KG1 (cell line): ENCODE results near the gene ANKRD13B.
A peak's percentile ranks its signal among the peaks of the same experiment; 100 is the strongest.
"Not testable (repeated sequence)": the region's sequence is repeated elsewhere in the genome, so short reads cannot be mapped to it uniquely, and the experiment has no call there.

Experiments
- DNase-seq: peaks from one replicate; lab custom pipeline; 2025; lab: John Stamatoyannopoulos, UW

Gene ANKRD13B

GRCh38 chr17:29592850-29593551, at the start of gene ANKRD13B:
TSS of gene ANKRD13B (plus strand) at chr17:29593132. CDS start at chr17:29593622, 490 bp downstream.
- DNase-seq = no peak

- no peak for DNase-seq
These were observed 48.9 kb upstream of the ANKRD13B start for GRCh38 chr17:29544066-29544465.

GRCh38 chr17:29546085-29546484, 46.8 kb upstream of the ANKRD13B start:
- DNase-seq = no peak

- no peak for DNase-seq
These were observed 46.1 kb upstream of the ANKRD13B start for GRCh38 chr17:29546830-29547229.

GRCh38 chr17:29549177-29549923, 43.6 kb upstream of the ANKRD13B start:
- no peak for DNase-seq

- DNase-seq = no peak
These were observed 37.1 kb upstream of the ANKRD13B start for GRCh38 chr17:29555840-29556239.

- no peak for DNase-seq
These were observed 35.7 kb upstream of the ANKRD13B start for GRCh38 chr17:29557085-29557738.

- no peak for DNase-seq
These were observed 35.2 kb upstream of the ANKRD13B start for GRCh38 chr17:29557739-29558116.

GRCh38 chr17:29558139-29558538, 34.8 kb upstream of the ANKRD13B start:
- DNase-seq = not testable (repeated sequence)

GRCh38 chr17:29559640-29560039, 33.3 kb upstream of the ANKRD13B start:
- no peak for DNase-seq

- no peak for DNase-seq
These were observed 32.6 kb upstream of the ANKRD13B start for GRCh38 chr17:29560316-29560715.

GRCh38 chr17:29561554-29562517, 31.1 kb upstream of the ANKRD13B start:
- DNase-seq = peak; percentile 16

- no peak for DNase-seq
These were observed 30.3 kb upstream of the ANKRD13B start for GRCh38 chr17:29562615-29563014.

GRCh38 chr17:29563816-29564215, 29.1 kb upstream of the ANKRD13B start:
- DNase-seq = no peak

GRCh38 chr17:29565643-29566472, 27.1 kb upstream of the ANKRD13B start:
- DNase-seq = peak; percentile 24

- DNase-seq = peak; percentile 41
These were observed 26.2 kb upstream of the ANKRD13B start, which contains the start of gene ABHD15 for GRCh38 chr17:29566473-29567303. TSS of gene ABHD15 (minus strand) at chr17:29567037. CDS start at chr17:29566966, 71 bp downstream.

GRCh38 chr17:29567304-29567553, 25.7 kb upstream of the ANKRD13B start:
- no peak for DNase-seq

GRCh38 chr17:29567554-29568330, 25.2 kb upstream of the ANKRD13B start:
- peak; percentile 49 for DNase-seq
